SK-N-MC (cell line): ENCODE measurements around the gene ZNF638.

Experiments
- EZH2 ChIP-seq: fragments of 200-600 bp; sonication (generic); IDR thresholded peaks from one replicate; pipeline ENCODE4 v1.6.1; 2017; ENCODE audit warnings: antibody characterized with exemption
- POLR2AphosphoS5 ChIP-seq: IDR thresholded peaks from 2 replicates; pipeline ENCODE4 v1.6.1; 2012; ENCODE audit warnings: mild to moderate bottlenecking, low read depth, low read length, borderline replicate concordance

DNA sequence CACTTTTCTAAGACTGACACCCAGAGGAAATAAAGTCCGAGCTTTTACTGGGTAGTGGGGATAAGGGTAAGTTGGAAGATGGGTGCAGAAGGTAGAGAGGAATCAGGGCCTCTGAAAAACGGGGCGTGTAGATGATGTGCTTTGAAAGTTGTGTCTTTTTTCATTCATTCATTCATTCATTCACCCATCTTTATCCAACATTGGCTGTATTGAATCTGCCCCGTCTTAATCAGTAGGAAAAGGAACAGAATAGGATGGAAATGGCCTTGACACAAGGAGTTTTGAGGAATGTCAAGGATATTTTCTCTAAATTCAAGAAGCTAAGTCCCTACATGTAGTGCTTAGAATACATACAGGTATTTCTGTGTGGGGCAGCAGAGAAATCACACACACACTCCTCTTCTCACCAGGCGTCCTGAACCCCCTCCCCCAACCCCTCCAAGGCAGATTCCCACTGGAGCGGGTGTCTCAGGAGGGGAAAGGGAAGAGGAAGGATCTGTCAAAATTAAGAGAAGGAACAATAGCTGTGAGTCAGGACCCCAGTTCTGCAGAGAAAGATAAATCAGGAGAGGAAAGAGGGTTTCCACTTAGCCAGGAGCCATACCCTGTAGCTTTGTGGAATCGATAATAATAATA is 135.7 kb downstream of the ZNF638 start:
- no peak for TF ChIP-seq POLR2AphosphoS5
- no peak for TF ChIP-seq EZH2
